A549 treated with dexamethasone at 1 μM for 4 hours (cell line): Measurements from ENCODE around the gene TBC1D5. TPM values are rescaled to one million over a fixed set of nuclear protein-coding genes. Genes with fewer than 3 reads are reported as not detected.

Source experiments
- total RNA-seq: library from RNA; stranded (reverse); fragments of 200-300 nt; extraction: Qiagen RNA extraction; gene quantifications from 5 replicates; pipeline ENCODE4 v1.2.3, GENCODE V29; 2022

The TBC1D5 gene
- total RNA-seq = 11.8 to 21.1 TPM (median 18.9 TPM) in 5 replicates

GRCh38 chr3:17742102-17742879 lies at the start of gene TBC1D5:
TSS of gene TBC1D5 (minus strand) at chr3:17742631. CDS start at chr3:17508570, 234,061 bp downstream.

